Measurements from ENCODE around the gene TEX38. TPM values are rescaled to one million over a fixed set of nuclear protein-coding genes. Genes with fewer than 3 reads are reported as not detected.

TEX38 gene
- not detected for total RNA-seq

DNA sequence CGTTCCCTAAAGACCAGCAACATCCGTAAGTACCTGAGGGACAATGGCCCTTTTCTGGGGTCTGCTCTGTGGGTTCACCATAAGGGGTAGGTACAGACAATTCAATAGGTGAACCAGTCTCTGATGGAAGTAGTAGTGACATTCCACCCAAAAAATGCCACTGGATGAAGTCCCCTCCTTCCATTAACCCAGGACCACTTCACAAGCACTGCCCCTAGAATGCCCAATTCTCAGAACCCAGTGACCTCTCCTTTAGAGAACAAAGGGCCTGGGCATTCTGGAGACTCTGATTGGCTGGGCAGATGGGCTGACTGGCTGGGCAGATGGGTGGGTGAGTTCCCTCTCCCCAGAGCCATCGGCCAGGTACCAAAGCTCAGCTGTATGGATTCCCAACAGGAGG lies at the start of gene TEX38:
Gene TEX38 (plus strand): TSS at position 301 of the 400 bp plus-strand sequence. CDS start 81 bp downstream, at position 382.
- TF ChIP-seq CTCF (IDR thresholded peaks at IDR 0.05) (no peak), POLR2A (IDR thresholded peaks at IDR 0.05) (no peak)
- no peak within 1 kb of the TSS for H3K4me3 ChIP-seq (ENCODE audit: low read depth, poor library complexity, severe bottlenecking)
- WGBS, 2 donors: 90 to 97% methylated on average over 2 to 3 of the region's 3 CpGs
- peak in 1 of 2 donors; percentile 79 for DNase-seq (ENCODE audit: low spot score in 2 of 2)
- intact Hi-C loops (cut with DNase I; ENCODE audit: low total_unique reads): no loop called here

DNA sequence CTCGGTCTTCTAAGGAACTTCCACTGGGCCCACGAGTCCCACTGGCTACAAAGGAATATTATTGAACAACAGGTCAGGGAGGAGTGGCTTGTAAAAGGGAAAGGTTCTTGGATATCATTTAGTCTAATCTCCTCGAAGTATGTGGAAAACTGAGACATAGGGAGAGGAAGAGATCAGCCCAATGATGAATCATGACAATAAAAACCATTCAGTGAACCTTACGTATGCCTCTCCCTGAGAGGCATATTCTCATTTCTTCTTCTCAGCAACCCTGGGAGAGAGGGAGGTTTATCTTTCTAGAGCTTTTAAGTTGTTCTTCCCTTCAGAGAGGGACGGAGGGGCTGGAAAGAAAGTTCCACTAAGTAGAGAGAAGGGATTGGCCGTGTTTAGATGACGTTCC lies 49.7 kb upstream of the TEX38 start:
- H3K4me3 ChIP-seq (ENCODE audit: low read depth, poor library complexity, severe bottlenecking): no peak overlapping the region
- intact Hi-C loops (cut with DNase I; ENCODE audit: low total_unique reads): loop anchor here (10.0 kb wide), 1 partner anchor 103 kb away; no protein-coding TSS in a partner anchor
- TF ChIP-seq CTCF (IDR thresholded peaks at IDR 0.05) (no peak), POLR2A (IDR thresholded peaks at IDR 0.05) (no peak)
- DNase-seq (ENCODE audit: low spot score in 2 of 2): no peak
- 36 to 44% methylated on average over 7 of the region's 7 CpGs for WGBS, 2 donors

GRCh38 chr1:46622344-46622743 lies 49.3 kb upstream of the TEX38 start:
- DNase-seq (ENCODE audit: low spot score in 2 of 2): no peak
- 26 to 44% methylated on average over 3 of the region's 3 CpGs for WGBS, 2 donors
- intact Hi-C loops (cut with DNase I; ENCODE audit: low total_unique reads): loop anchor here (10.0 kb wide), 1 partner anchor 102 kb away; no protein-coding TSS in a partner anchor
- no peak overlapping the region for H3K4me3 ChIP-seq (ENCODE audit: low read depth, poor library complexity, severe bottlenecking)
- TF ChIP-seq POLR2A (IDR thresholded peaks at IDR 0.05) (no peak), CTCF (IDR thresholded peaks at IDR 0.05) (no peak)

GRCh38 chr1:46623743-46624644 lies 47.7 kb upstream of the TEX38 start:
- intact Hi-C loops (cut with DNase I; ENCODE audit: low total_unique reads): loop anchor here (10.0 kb wide), 1 partner anchor 101 kb away; no protein-coding TSS in a partner anchor
- DNase-seq (ENCODE audit: low spot score in 2 of 2): no peak
- 81 to 82% methylated on average over 4 of the region's 4 CpGs for WGBS, 2 donors
- TF ChIP-seq CTCF (IDR thresholded peaks at IDR 0.05) (no peak), POLR2A (IDR thresholded peaks at IDR 0.05) (no peak)
- no peak overlapping the region for H3K4me3 ChIP-seq (ENCODE audit: low read depth, poor library complexity, severe bottlenecking)

DNA sequence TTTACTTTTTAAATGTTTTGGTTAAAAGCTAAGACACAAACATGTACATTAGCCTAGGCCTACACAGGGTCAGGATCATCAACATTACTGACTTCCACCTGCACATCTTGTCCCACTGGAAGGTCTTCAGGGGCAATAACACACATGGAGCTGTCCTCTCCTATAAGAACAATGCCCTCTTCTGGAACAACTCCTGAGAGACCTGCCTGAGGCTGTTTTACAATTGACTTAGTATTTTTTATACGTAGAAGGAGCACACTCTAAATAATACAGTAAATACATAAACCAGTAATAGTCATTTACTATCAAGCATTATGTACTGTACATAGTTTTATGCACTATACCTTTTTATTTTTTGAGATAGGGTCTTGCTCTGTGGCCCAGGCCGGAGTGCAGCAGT lies 40.9 kb upstream of the TEX38 start:
- TF ChIP-seq CTCF (IDR thresholded peaks at IDR 0.05) (no peak), POLR2A (IDR thresholded peaks at IDR 0.05) (no peak)
- no peak overlapping the region for H3K4me3 ChIP-seq (ENCODE audit: low read depth, poor library complexity, severe bottlenecking)
- intact Hi-C loops (cut with DNase I; ENCODE audit: low total_unique reads): no loop called here
- WGBS, 2 donors: 83 to 91% methylated on average over 2 of the region's 2 CpGs
- DNase-seq (ENCODE audit: low spot score in 2 of 2): no peak

Data from lower leg skin (tissue), 4 donors.